HEK293 (cell line): Measurements from ENCODE around the gene ANKRD28.

Experiments used
- CTCF ChIA-PET: fragments of 350-600 bp; formaldehyde crosslinking; extraction: SDS; loops from one replicate; lab custom pipeline; 2021; ENCODE audit warnings: antibody characterized with exemption; lab: Yijun Ruan, JAX
- POLR2A ChIA-PET: fragments of 300-600 bp; formaldehyde crosslinking; extraction: SDS; loops from one replicate; lab custom pipeline; 2020; ENCODE audit warnings: antibody characterized with exemption, inconsistent platforms; lab: Yijun Ruan, JAX
- H3K27ac ChIP-seq: fragments of 200-500 bp; sonication (Bioruptor generic); 2 replicates; pipeline ENCODE4 v1.5.1; 2014; ENCODE audit warnings: low read depth, low read length, control low read depth, inconsistent platforms; ENCODE audit errors: extremely low read depth
- H3K36me3 ChIP-seq, 2 experiments: fragments of 200-500 bp in 1 of 2; sonication (Bioruptor generic) in 1 of 2; 1 replicate in 1 of 2; 2 replicates in 1 of 2; pipeline ENCODE4 v1.5.1; 2014 to 2017; ENCODE audit warnings: inconsistent platforms in 2 of 2, low read length in 2 of 2; ENCODE audit not compliant: control insufficient read depth in 2 of 2, insufficient read depth in 1 of 2
- H3K4me1 ChIP-seq: fragments of 200-500 bp; sonication (Bioruptor generic); 2 replicates; pipeline ENCODE4 v1.5.1; 2014; ENCODE audit warnings: mild to moderate bottlenecking, low read length, inconsistent platforms; ENCODE audit not compliant: control insufficient read depth, insufficient read depth
- H3K4me3 ChIP-seq: 2 replicates; pipeline ENCODE4 v1.5.1; 2011; ENCODE audit warnings: low read depth, mild to moderate bottlenecking, control low read depth, low read length, moderate library complexity
- H3K9me3 ChIP-seq: fragments of 200-500 bp; sonication (Bioruptor generic); 2 replicates; pipeline ENCODE4 v1.5.1; 2014; ENCODE audit warnings: low read depth, low read length, inconsistent platforms; ENCODE audit not compliant: control insufficient read depth, insufficient read depth
- KLF1 ChIP-seq: fragments of 450-650 bp; formaldehyde crosslinking; IDR thresholded peaks from 2 replicates; pipeline ENCODE4 v1.5.1; 2016; ENCODE audit warnings: missing biosample characterization, missing genetic modification characterization
- KLF16 ChIP-seq: fragments of 450-650 bp; formaldehyde crosslinking; IDR thresholded peaks from 2 replicates; pipeline ENCODE4 v1.5.1; 2017; ENCODE audit warnings: missing biosample characterization, missing genetic modification characterization
- KLF8 ChIP-seq: fragments of 450-650 bp; formaldehyde crosslinking; IDR thresholded peaks from 2 replicates; pipeline ENCODE4 v1.5.1; 2016; ENCODE audit warnings: missing biosample characterization, missing genetic modification characterization
- PRDM4 ChIP-seq: fragments of 450-650 bp; formaldehyde crosslinking; IDR thresholded peaks from 2 replicates; pipeline ENCODE4 v1.5.1; 2017; ENCODE audit warnings: missing biosample characterization, missing genetic modification characterization
- REPIN1 ChIP-seq: fragments of 450-650 bp; formaldehyde crosslinking; IDR thresholded peaks from 2 replicates; pipeline ENCODE4 v1.5.1; 2017; ENCODE audit warnings: missing biosample characterization, missing genetic modification characterization, low read depth
- SETDB1 ChIP-seq: IDR thresholded peaks from one replicate; pipeline ENCODE4 v1.6.1; 2017; ENCODE audit warnings: mild to moderate bottlenecking, low read length, moderate library complexity, mixed read lengths; ENCODE audit not compliant: insufficient read length
- ZBTB17 ChIP-seq: fragments of 450-650 bp; formaldehyde crosslinking; IDR thresholded peaks from 2 replicates; pipeline ENCODE4 v1.5.1; 2016; ENCODE audit warnings: missing biosample characterization, missing genetic modification characterization
- ZBTB44 ChIP-seq: fragments of 450-650 bp; IDR thresholded peaks from 2 replicates; pipeline ENCODE4 v1.5.1; 2018; ENCODE audit warnings: missing biosample characterization, mild to moderate bottlenecking, missing genetic modification characterization
- ZBTB8A ChIP-seq: fragments of 450-650 bp; formaldehyde crosslinking; IDR thresholded peaks from 2 replicates; pipeline ENCODE4 v1.5.1; 2016; ENCODE audit warnings: missing biosample characterization, missing genetic modification characterization
- ZNF121 ChIP-seq: fragments of 450-650 bp; formaldehyde crosslinking; IDR thresholded peaks from 2 replicates; pipeline ENCODE4 v1.5.1; 2016; ENCODE audit warnings: missing biosample characterization, missing genetic modification characterization
- ZNF146 ChIP-seq: fragments of 450-650 bp; formaldehyde crosslinking; IDR thresholded peaks from 2 replicates; pipeline ENCODE4 v1.5.1; 2016; ENCODE audit warnings: missing biosample characterization, missing genetic modification characterization
- ZNF2 ChIP-seq: fragments of 450-650 bp; formaldehyde crosslinking; IDR thresholded peaks from 2 replicates; pipeline ENCODE4 v1.5.1; 2016; ENCODE audit warnings: missing biosample characterization, missing genetic modification characterization
- ZNF324 ChIP-seq: fragments of 450-650 bp; formaldehyde crosslinking; IDR thresholded peaks from 2 replicates; pipeline ENCODE4 v1.5.1; 2016; ENCODE audit warnings: missing biosample characterization, missing genetic modification characterization
- ZNF335 ChIP-seq: fragments of 450-650 bp; formaldehyde crosslinking; conservative IDR thresholded peaks from 2 replicates; pipeline ENCODE4 v1.5.1; 2016; ENCODE audit warnings: missing biosample characterization, missing genetic modification characterization
- ZNF433 ChIP-seq: fragments of 450-650 bp; formaldehyde crosslinking; IDR thresholded peaks from 2 replicates; pipeline ENCODE4 v1.5.1; 2016; ENCODE audit warnings: missing biosample characterization, missing genetic modification characterization, low read depth
- ZNF560 ChIP-seq: fragments of 450-650 bp; formaldehyde crosslinking; IDR thresholded peaks from 2 replicates; pipeline ENCODE4 v1.5.1; 2017; ENCODE audit warnings: missing biosample characterization, missing genetic modification characterization, borderline replicate concordance
- ZNF610 ChIP-seq: fragments of 450-650 bp; formaldehyde crosslinking; IDR thresholded peaks from 2 replicates; pipeline ENCODE4 v1.5.1; 2016; ENCODE audit warnings: missing biosample characterization, missing genetic modification characterization, borderline replicate concordance
- ZNF654 ChIP-seq: fragments of 450-650 bp; formaldehyde crosslinking; IDR thresholded peaks from 2 replicates; pipeline ENCODE4 v1.5.1; 2016; ENCODE audit warnings: low read depth, missing biosample characterization, missing genetic modification characterization
- ZNF677 ChIP-seq: fragments of 450-650 bp; IDR thresholded peaks from 2 replicates; pipeline ENCODE4 v1.5.0; 2018; ENCODE audit warnings: missing biosample characterization, mild to moderate bottlenecking, missing genetic modification characterization, moderate library complexity
- ZNF707 ChIP-seq: fragments of 450-650 bp; formaldehyde crosslinking; IDR thresholded peaks from 2 replicates; pipeline ENCODE4 v1.5.1; 2016; ENCODE audit warnings: missing biosample characterization, missing genetic modification characterization
- ZSCAN30 ChIP-seq: fragments of 450-650 bp; IDR thresholded peaks from 2 replicates; pipeline ENCODE4 v1.5.1; 2018; ENCODE audit warnings: missing biosample characterization, mild to moderate bottlenecking, missing genetic modification characterization, moderate library complexity

The ANKRD28 gene

GRCh38 chr3:15779111-15779510, 18.7 kb downstream of the ANKRD28 start:
- H3K27ac ChIP-seq, result no peak overlapping the region
- no peaks in the 10 kb centered on the region for H3K9me3 ChIP-seq
- peaks cover 3% of the 10 kb centered on the region; the same call in 1 of the 2 replicates for H3K4me1 ChIP-seq
- POLR2A ChIA-PET, result interaction anchor here (0.6 kb wide), 1 partner anchor 18 kb away, joined by 4 read pairs; no protein-coding TSS in a partner anchor
- no peaks in the 10 kb centered on the region for H3K36me3 ChIP-seq
- no peak overlapping the region for H3K4me3 ChIP-seq
- CTCF ChIA-PET, result no interaction called here
- TF ChIP-seq ZNF324 (tag by site-specific recombination) (no peak), KLF8 (no peak), SETDB1 (no peak), ZNF121 (tag by site-specific recombination) (no peak), PRDM4 (no peak), ZSCAN30 (tag by site-specific recombination) (no peak), ZBTB44 (tag by site-specific recombination) (no peak), ZNF654 (tag by site-specific recombination) (no peak), KLF16 (tag by site-specific recombination) (no peak), ZNF610 (tag by site-specific recombination) (no peak), ZNF433 (tag by site-specific recombination) (no peak), ZNF2 (tag by site-specific recombination) (no peak), ZNF677 (no peak), ZNF707 (tag by site-specific recombination) (no peak), ZNF560 (no peak), ZBTB17 (no peak), ZBTB8A (tag by site-specific recombination) (no peak)

GRCh38 chr3:15778332-15778858, 19.4 kb downstream of the ANKRD28 start:
- CTCF ChIA-PET, result no interaction called here
- Histone ChIP-seq H3K9me3 (no peaks in the 10 kb centered on the region), H3K36me3 (no peaks in the 10 kb centered on the region), H3K4me1 (peaks cover 3% of the 10 kb centered on the region; the same call in 1 of the 2 replicates), H3K27ac (no peak overlapping the region), H3K4me3 (no peak overlapping the region)
- 0 out of 2 replicates have a peak, but pooled peaks have one; percentile 20 for TF ChIP-seq ZNF335
- no peak for TF ChIP-seq REPIN1 (tag by site-specific recombination)
- peak; percentile 37; the same call in 1 of the 2 replicates for TF ChIP-seq KLF1
- TF ChIP-seq ZNF146, result no peak
- POLR2A ChIA-PET, result no interaction called here
